ENCODE data around the gene SLC29A1.

Gene SLC29A1

DNA sequence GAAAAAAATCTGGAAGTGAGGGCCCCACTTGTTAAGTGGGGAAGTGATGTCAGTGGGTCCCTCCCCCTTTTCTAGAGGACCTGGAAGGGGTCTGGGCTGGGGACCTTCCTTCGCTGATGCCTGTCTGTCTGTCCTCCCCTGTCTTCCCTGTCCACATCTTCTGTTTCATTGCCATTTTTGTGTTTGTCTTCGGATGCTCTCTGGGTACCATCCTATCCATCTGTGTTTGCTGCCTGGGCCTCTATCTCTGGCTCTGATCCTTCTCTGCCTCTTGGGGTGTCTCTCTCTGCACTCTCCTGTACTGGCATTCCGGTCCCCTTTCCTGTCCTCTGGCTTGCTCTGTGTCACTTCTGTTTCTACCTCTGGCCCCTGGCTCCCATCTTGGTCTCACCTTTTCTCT, 49.1 kb downstream of the SLC29A1 start:
- H3K4me1 ChIP-seq (ENCODE audit: control insufficient read depth, insufficient read depth, low read length, unreplicated experiment): no peaks in the 10 kb centered on the region
- H2AFZ ChIP-seq (ENCODE audit: low read length, unreplicated experiment): no peak overlapping the region
- H3K27me3 ChIP-seq (ENCODE audit: insufficient read depth, low read length): peaks cover 80% of the 10 kb centered on the region
- no peaks in the 10 kb centered on the region for H3K36me3 ChIP-seq (ENCODE audit: insufficient read depth, low read length)
- H3K4me3 ChIP-seq (ENCODE audit: low read depth, low read length): no peak overlapping the region
- no peak overlapping the region for H3K27ac ChIP-seq (ENCODE audit: low read depth, low read length)
- no peaks in the 10 kb centered on the region for H3K79me2 ChIP-seq (ENCODE audit: control insufficient read depth, insufficient read depth, low read length, unreplicated experiment)

DNA sequence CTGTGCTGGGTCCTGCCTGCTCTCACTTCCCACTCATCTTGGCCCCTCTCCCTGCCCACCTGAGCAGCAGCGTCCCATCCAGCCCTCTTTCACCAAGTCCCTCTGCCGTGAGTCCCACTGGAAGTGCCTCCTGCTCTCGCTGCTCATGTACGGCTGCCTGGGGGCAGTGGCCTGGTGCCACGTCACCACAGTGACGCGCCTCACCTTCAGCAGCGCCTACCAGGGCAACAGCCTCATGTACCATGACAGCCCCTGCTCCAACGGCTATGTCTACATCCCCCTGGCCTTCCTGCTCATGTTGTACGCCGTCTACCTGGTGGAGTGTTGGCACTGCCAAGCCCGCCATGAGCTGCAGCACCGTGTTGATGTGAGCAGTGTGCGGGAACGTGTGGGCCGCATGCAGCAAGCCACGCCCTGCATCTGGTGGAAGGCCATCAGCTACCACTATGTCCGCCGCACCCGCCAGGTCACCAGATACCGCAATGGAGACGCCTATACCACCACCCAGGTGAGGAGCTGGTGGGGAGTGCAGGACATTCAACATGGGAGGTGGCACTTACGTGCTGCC, 49.7 kb downstream of the SLC29A1 start:
- H3K79me2 ChIP-seq (ENCODE audit: control insufficient read depth, insufficient read depth, low read length, unreplicated experiment): no peaks in the 10 kb centered on the region
- no peak overlapping the region for H2AFZ ChIP-seq (ENCODE audit: low read length, unreplicated experiment)
- H3K36me3 ChIP-seq (ENCODE audit: insufficient read depth, low read length): no peaks in the 10 kb centered on the region
- H3K4me3 ChIP-seq (ENCODE audit: low read depth, low read length): no peak overlapping the region
- peaks cover 80% of the 10 kb centered on the region for H3K27me3 ChIP-seq (ENCODE audit: insufficient read depth, low read length)
- H3K4me1 ChIP-seq (ENCODE audit: control insufficient read depth, insufficient read depth, low read length, unreplicated experiment): no peaks in the 10 kb centered on the region
- no peak overlapping the region for H3K27ac ChIP-seq (ENCODE audit: low read depth, low read length)

DNA sequence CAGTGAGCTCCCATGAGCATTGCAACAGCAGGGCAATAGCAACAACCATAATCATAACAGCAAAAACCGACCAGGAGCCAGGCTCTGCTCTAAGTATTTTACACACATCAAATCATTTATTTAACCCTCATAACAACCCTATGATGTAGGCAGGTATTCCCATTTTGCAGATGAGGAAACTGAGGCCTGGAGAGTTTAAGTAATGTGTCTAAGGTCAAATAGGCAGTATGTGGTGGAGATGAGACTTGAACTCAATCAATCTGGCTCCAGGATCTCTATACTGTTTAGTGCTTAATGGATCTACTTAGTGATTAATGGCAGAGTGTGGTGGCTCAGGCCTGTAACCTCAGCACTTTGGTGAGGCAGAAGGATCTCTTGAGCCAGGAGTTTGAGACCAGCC, 50.2 kb downstream of the SLC29A1 start:
- no peaks in the 10 kb centered on the region for H3K36me3 ChIP-seq (ENCODE audit: insufficient read depth, low read length)
- no peaks in the 10 kb centered on the region for H3K79me2 ChIP-seq (ENCODE audit: control insufficient read depth, insufficient read depth, low read length, unreplicated experiment)
- peaks cover under 1% of the 10 kb centered on the region for H3K4me1 ChIP-seq (ENCODE audit: control insufficient read depth, insufficient read depth, low read length, unreplicated experiment)
- no peak overlapping the region for H2AFZ ChIP-seq (ENCODE audit: low read length, unreplicated experiment)
- H3K27me3 ChIP-seq (ENCODE audit: insufficient read depth, low read length): peaks cover 75% of the 10 kb centered on the region
- no peak overlapping the region for H3K27ac ChIP-seq (ENCODE audit: low read depth, low read length)
- H3K4me3 ChIP-seq (ENCODE audit: low read depth, low read length): no peak overlapping the region

DNA sequence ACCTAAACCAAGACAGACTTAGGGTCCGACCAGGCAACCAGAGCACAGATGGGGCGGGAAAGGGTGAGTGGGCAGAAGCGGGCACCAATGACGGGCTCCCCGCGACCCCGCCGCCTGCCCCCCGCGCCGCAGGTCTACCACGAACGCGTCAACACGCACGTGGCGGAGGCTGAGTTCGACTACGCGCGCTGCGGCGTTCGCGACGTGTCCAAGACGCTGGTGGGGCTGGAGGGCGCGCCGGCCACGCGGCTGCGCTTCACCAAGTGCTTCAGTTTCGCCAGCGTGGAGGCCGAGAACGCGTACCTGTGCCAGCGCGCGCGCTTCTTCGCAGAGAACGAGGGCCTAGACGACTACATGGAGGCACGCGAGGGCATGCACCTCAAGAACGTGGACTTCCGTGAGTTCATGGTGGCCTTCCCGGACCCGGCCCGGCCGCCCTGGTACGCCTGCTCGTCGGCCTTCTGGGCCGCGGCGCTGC, 51.9 kb downstream of the SLC29A1 start:
- H3K4me3 ChIP-seq (ENCODE audit: low read depth, low read length): peak overlapping the region; percentile 63
- no peak overlapping the region for H3K27ac ChIP-seq (ENCODE audit: low read depth, low read length)
- H2AFZ ChIP-seq (ENCODE audit: low read length, unreplicated experiment): no peak overlapping the region
- peaks cover 6% of the 10 kb centered on the region for H3K4me1 ChIP-seq (ENCODE audit: control insufficient read depth, insufficient read depth, low read length, unreplicated experiment)
- no peaks in the 10 kb centered on the region for H3K79me2 ChIP-seq (ENCODE audit: control insufficient read depth, insufficient read depth, low read length, unreplicated experiment)
- H3K36me3 ChIP-seq (ENCODE audit: insufficient read depth, low read length): no peaks in the 10 kb centered on the region
- H3K27me3 ChIP-seq (ENCODE audit: insufficient read depth, low read length): peaks cover 62% of the 10 kb centered on the region

DNA sequence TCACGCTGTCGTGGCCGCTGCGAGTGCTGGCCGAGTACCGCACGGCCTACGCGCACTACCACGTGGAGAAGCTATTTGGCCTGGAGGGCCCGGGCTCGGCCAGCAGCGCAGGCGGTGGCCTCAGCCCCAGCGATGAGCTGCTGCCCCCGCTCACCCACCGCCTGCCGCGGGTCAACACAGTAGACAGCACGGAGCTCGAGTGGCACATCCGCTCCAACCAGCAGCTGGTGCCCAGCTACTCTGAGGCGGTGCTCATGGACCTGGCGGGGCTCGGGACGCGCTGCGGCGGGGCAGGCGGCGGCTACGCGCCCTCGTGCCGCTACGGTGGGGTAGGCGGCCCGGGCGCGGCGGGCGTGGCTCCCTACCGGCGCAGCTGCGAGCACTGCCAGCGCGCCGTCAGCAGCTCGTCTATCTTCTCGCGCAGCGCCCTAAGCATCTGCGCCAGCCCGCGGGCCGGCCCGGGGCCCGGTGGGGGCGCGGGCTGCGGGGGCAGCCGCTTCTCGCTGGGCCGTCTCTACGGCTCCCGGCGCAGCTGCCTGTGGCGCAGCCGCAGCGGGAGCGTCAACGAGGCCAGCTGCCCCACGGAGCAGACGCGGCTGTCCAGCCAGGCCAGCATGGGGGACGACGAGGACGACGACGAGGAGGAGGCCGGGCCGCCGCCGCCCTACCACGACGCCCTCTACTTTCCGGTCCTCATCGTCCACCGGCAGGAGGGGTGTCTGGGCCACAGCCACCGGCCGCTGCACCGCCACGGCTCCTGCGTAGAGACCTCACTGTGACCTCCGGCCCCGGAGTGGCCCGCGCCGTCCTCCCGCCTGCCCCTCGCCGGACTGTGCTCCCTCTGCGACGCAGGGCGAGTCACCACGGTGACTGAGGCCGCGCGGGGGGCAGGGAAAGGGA, 52.6 kb downstream of the SLC29A1 start:
- Histone ChIP-seq H3K79me2 (ENCODE audit: control insufficient read depth, insufficient read depth, low read length, unreplicated experiment) (no peaks in the 10 kb centered on the region), H3K4me1 (ENCODE audit: control insufficient read depth, insufficient read depth, low read length, unreplicated experiment) (peaks cover 6% of the 10 kb centered on the region), H3K36me3 (ENCODE audit: insufficient read depth, low read length) (no peaks in the 10 kb centered on the region), H3K27ac (ENCODE audit: low read depth, low read length) (no peak overlapping the region), H2AFZ (ENCODE audit: low read length, unreplicated experiment) (peak overlapping the region; percentile 46), H3K4me3 (ENCODE audit: low read depth, low read length) (peak overlapping the region; percentile 63), H3K27me3 (ENCODE audit: insufficient read depth, low read length) (peaks cover 67% of the 10 kb centered on the region)

DNA sequence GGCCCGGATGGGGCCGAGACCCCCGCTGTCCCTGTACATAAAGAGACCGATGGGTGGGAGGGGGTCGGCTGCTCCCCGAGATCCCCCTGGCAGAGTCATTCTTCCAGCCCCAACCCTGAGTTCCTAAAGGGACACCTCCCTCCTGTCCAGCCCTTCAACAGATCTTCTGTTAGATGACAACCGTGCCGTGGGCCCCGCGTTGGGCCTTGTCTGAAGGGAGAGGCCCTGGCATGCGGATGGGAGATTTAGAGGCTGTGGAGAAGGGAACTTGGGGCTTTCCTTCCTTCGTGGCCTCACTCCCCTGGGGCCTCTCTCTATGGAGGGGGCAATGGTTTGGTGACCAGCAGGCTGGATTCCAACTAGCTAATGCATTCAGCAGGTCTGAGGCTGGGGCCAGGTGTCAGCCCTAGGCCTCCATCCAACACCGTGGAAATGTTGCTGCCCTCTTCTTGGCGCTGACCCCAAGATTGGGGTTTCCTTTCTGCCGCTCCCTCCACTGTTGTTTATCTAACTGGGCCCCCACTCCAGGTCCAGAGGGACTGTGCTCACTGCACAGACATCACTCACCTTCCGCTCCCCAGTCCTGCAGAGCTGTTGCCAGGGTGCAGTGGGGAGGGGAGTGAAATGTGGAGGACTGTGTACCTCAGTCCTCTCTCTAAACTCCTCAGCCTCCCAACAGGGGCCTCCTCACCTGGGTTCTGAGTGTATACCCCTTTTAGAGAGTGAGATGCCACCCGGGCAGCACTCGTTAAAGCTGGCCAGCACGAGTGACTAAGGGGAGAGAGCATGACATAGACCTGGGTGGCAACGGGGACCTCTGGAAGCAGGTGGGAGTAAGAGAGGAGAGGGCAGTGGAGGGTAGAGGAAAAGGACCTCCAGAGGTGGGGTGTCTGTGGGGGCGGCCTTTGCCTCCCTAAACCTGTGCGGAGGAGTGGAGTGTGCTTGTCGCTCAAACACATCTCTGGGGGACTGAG, 53.6 kb downstream of the SLC29A1 start:
- Histone ChIP-seq H3K79me2 (ENCODE audit: control insufficient read depth, insufficient read depth, low read length, unreplicated experiment) (no peaks in the 10 kb centered on the region), H3K4me1 (ENCODE audit: control insufficient read depth, insufficient read depth, low read length, unreplicated experiment) (peaks cover 6% of the 10 kb centered on the region), H3K27ac (ENCODE audit: low read depth, low read length) (no peak overlapping the region), H3K4me3 (ENCODE audit: low read depth, low read length) (no peak overlapping the region), H3K36me3 (ENCODE audit: insufficient read depth, low read length) (no peaks in the 10 kb centered on the region), H3K27me3 (ENCODE audit: insufficient read depth, low read length) (peaks cover 63% of the 10 kb centered on the region), H2AFZ (ENCODE audit: low read length, unreplicated experiment) (no peak overlapping the region)

DNA sequence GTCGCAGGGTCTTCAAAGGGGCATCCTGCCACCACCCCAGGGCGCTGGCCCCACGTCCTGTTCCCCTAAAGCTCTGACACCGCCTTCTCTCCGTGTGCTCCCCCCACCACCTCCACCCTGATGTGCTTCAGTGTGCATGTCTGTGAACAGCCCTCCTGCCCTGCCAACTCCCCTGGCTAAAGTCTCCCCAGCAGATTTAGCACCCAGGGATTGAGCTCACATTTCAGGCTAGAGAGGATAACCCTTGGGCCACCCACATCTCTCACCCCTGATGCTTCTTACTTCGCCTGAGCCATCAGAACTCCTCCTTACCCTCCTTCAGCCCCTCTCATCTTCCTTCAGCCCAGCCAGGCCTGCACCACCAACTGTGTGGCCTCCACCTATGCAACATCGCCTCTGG, 54.4 kb downstream of the SLC29A1 start:
- peaks cover 60% of the 10 kb centered on the region for H3K27me3 ChIP-seq (ENCODE audit: insufficient read depth, low read length)
- no peak overlapping the region for H3K4me3 ChIP-seq (ENCODE audit: low read depth, low read length)
- H3K79me2 ChIP-seq (ENCODE audit: control insufficient read depth, insufficient read depth, low read length, unreplicated experiment): no peaks in the 10 kb centered on the region
- H3K27ac ChIP-seq (ENCODE audit: low read depth, low read length): no peak overlapping the region
- H3K4me1 ChIP-seq (ENCODE audit: control insufficient read depth, insufficient read depth, low read length, unreplicated experiment): peaks cover 6% of the 10 kb centered on the region
- no peak overlapping the region for H2AFZ ChIP-seq (ENCODE audit: low read length, unreplicated experiment)
- no peaks in the 10 kb centered on the region for H3K36me3 ChIP-seq (ENCODE audit: insufficient read depth, low read length)

DNA sequence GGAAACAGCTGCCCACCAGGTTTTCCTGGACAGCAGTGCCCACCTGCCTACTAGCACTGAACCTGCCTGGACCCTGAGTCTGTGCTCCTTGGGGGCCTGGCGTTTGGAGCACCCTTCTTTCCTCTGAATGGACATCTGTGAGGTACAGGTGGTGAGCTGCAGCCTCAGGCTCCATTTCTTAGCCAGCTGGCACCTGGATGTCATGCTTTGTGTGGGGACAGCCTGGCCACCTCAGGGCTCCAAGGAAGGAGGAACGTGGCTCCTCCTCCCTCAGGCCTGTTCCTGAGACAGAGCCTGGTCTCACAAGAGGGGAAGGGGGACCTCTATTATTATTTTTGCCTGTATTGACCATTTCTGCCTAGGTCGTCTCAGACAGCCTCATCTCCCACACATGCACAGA, 54.9 kb downstream of the SLC29A1 start:
- peaks cover 60% of the 10 kb centered on the region for H3K27me3 ChIP-seq (ENCODE audit: insufficient read depth, low read length)
- no peak overlapping the region for H2AFZ ChIP-seq (ENCODE audit: low read length, unreplicated experiment)
- H3K27ac ChIP-seq (ENCODE audit: low read depth, low read length): no peak overlapping the region
- no peak overlapping the region for H3K4me3 ChIP-seq (ENCODE audit: low read depth, low read length)
- H3K4me1 ChIP-seq (ENCODE audit: control insufficient read depth, insufficient read depth, low read length, unreplicated experiment): peaks cover 6% of the 10 kb centered on the region
- H3K36me3 ChIP-seq (ENCODE audit: insufficient read depth, low read length): no peaks in the 10 kb centered on the region
- H3K79me2 ChIP-seq (ENCODE audit: control insufficient read depth, insufficient read depth, low read length, unreplicated experiment): no peaks in the 10 kb centered on the region

DNA sequence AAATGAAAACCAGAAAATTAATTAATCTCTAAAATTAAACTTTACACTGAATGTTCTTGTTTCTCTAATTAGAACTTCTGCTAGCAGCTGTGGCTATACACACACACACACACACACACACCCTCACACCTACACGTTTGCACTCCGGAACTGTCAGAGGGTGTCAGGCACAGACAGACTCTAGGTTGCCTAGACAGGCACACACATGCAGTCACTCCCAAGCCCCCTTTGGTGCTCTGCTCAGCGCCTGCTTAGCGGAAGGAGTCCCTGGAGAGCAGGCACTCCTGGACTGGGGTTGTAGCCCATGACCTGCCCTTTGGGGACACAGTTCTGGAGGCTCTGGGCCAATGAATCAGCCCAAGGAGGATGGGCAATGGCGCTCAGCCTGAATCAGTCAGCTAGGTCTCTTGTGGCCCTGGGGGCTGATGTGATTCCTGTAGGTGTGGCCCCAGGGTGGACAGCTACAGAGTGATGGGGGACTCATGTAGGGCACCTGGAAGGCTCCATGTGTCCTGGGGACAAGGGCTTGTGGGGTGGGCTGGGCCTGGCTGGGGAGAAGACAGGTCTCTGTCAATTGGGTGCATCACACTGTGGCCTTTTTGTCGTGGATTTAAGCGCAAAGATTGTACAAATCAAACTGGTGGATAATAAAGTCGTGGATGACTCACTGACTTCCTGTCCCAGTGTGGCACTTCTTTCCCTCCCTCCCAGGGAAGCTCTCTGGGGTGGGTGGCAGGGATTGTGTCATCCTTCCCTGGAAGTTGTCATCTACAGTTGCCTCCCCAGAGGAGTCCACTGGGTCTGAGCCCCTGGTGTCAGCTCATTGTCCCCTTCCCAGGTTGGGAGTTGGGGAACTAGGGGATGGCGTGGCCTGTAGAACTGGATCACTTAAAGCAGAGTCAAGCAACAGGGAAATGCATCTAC, 55.6 kb downstream of the SLC29A1 start:
- H3K4me3 ChIP-seq (ENCODE audit: low read depth, low read length): no peak overlapping the region
- no peak overlapping the region for H2AFZ ChIP-seq (ENCODE audit: low read length, unreplicated experiment)
- H3K36me3 ChIP-seq (ENCODE audit: insufficient read depth, low read length): no peaks in the 10 kb centered on the region
- H3K27me3 ChIP-seq (ENCODE audit: insufficient read depth, low read length): peaks cover 61% of the 10 kb centered on the region
- H3K27ac ChIP-seq (ENCODE audit: low read depth, low read length): no peak overlapping the region
- H3K79me2 ChIP-seq (ENCODE audit: control insufficient read depth, insufficient read depth, low read length, unreplicated experiment): no peaks in the 10 kb centered on the region
- H3K4me1 ChIP-seq (ENCODE audit: control insufficient read depth, insufficient read depth, low read length, unreplicated experiment): peaks cover 6% of the 10 kb centered on the region
